SHP77 treated with DMSO at 0.1 percent for 48 hours (cell line): ENCODE results near the gene OR2Z1.

Experiments used
- DNase-seq: peaks from one replicate; lab custom pipeline; 2025; lab: John Stamatoyannopoulos, UW

The OR2Z1 gene, protein sequence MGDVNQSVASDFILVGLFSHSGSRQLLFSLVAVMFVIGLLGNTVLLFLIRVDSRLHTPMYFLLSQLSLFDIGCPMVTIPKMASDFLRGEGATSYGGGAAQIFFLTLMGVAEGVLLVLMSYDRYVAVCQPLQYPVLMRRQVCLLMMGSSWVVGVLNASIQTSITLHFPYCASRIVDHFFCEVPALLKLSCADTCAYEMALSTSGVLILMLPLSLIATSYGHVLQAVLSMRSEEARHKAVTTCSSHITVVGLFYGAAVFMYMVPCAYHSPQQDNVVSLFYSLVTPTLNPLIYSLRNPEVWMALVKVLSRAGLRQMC

GRCh38 chr19:8721334-8721733, at the start of gene OR2Z1:
Gene OR2Z1 (plus strand): TSS chr19:8721634. CDS start chr19:8731029, 9,395 bp downstream.
- no peak for DNase-seq

DNA sequence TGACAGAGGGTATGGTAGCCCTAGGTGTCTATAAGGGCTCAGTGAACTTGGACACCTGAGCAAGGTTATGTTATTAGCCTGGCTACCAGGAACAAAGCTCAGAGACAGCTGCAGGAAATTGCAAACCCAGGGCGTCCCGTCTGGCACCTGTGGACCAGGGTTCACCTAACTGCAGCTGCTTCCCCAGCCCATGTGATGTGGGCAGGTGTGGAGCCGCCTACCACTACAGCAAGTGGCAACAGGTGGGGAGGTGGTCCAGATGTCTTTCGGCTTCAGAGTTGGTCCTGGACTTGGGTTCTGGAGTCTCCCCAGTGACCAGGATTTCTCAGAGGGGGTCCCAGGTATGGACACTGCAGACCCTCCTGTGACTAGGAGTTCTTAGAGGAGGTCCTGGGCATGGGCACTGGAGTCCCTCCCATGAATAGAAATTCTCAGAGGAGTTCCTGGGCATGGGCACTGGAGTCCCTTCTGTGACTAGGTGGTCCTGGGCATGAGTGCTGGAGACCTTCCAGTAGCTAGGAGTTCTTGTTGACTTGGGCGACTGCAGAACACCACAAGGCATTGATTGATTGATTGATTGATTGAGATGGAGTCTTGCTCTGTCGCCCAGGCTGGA, 48.0 kb upstream of the OR2Z1 start:
- DNase-seq: no peak

DNA sequence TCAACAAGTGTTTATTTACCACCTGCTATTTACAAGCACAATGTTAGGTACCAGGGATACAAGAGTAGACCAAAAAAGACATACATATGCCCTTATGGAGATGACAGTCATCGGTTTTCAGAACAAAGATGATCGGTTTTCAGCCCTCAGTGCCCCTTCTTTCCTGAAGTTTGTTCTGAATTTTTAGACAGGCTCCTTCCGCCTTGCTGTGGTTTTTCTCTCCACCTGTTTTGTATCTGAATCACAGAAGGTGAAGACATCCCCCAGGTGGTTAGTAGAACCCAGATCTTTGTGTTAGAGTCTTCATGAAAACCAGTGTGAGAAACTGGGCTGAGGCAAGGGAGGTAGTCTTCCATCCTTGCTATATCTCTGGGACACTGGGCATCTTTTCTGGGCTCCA, 46.4 kb upstream of the OR2Z1 start:
- no peak for DNase-seq

GRCh38 chr19:8678244-8678807, 43.1 kb upstream of the OR2Z1 start:
- DNase-seq: no peak

DNA sequence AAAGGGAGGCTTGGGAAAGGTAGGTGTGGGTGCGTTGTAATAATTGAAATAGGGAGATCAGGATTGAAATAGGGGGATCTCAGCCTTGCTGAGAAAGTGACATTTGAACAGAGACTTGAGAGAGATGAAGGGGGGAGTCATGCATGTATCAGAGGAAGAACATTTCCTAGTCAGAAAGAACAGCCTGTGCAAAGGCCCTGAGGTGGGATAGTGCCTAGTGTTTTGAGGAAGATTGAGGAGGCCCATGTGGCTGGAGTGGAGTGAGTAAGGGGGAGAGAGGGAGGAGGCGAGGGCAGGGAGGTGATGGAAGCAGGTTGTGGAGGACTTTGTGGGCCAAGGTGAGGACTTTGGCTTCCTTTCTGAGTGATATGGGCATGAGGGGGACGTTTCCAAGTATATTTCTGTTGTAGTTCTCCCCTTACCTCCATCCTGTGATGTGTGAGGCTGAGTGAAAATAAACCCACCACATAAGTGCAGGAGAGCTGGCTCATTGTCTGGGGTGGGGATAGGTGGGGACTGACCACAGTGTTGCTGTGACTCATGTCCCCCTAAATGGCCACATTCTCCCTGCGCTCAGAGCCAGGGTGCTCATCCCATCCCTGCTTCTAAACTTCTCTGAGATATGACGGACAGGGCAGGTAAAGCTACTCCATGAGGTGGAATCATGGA, 40.6 kb upstream of the OR2Z1 start:
- DNase-seq: no peak

- DNase-seq: no peak
These were observed 39.9 kb upstream of the OR2Z1 start for GRCh38 chr19:8681345-8682029.

DNA sequence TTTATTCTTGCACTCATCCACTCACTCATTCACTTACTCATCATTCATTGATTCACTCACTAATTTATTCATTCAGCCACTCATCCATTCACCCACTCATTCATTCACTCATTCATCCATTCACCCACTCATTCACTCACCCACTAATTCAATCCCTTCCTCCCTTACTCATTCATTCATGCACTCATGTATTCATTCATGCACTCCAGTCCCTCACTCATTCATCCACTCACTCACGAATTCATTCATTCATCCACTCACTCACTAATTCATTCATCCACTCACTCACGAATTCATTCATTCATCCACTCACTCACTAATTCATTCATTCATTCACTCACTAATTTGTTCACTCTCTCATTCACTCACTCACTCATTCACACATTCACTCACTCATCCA, 39.0 kb upstream of the OR2Z1 start:
- no peak for DNase-seq

DNA sequence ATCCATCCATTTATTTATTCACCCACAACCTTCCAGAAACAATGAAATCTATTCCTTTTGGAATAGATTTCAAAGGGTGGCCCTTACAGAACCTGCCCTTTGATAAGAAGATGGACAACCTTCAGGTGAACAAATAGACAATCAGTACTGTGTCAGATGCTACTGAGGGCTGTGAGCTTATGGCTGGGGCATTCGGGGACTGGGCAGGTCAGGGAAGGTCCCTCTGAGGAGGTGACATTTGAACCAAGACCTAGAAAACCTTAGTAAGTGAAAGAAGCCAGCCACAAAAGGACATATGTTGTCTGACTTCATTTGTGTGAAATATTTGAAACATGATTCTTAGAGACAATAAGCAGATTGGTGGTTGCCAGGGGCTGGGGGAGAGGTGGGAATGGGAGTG, 38.5 kb upstream of the OR2Z1 start:
- no peak for DNase-seq

DNA sequence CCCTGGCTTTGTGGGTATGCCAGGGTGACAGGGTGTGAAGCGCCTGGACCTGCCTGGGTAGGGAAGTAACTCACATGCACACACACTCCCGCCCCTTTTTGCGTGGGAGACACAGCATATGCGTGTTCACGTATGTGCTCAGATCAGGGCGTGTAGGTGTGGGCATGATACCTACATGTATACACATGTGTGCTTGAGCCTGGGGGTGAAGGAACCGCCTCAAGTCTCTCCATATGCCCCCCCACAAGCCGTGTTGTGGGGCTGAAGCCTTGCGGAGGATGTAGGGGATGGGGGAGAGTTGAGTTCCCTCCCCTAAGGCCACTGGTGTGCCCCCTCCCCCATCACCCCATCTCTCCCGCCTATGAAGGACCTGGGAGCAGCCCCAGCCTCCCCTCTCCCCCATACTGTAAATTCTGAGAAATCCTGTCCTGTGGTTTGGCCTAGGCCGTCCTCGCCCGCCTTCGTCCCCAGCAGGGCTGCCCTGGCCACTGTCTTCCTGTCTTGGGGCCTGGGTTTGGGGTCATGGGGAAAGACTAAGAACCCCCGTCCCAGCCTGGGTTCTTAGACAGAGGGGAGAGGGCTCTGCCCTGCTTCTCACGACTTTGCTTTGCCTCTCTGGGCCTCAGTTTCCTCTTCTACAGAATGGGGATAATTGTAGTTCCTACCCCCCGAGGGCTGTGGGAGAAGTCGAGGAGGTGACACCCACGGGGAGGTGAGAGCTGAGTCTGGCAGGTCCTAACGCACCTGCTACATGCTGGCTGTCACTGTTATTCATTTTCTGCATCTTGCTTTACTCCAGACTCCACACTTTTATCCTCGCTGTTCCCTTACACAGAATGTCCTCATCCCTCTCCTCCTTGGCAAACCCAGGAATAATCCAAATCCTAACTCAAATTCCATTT, 37.2 kb upstream of the OR2Z1 start:
- DNase-seq: no peak

DNA sequence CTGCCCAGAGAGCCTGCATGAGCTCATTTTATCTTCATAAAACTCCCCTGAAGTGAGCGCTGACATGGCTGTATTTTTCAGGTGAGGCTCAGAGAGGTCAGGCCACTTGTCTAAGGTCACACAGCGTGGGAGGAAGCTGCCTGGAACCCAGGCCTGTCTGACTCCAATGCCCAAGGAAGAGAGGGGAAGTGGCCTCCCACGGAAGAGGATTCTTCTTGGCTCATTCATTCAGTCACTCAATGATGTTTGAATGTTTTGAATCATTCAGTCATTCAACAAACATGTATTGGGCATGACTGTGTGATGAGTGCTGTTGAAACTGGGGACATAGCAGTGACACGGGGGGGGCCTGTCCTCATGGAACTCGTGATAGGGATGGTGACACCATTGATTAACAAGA, 34.9 kb upstream of the OR2Z1 start:
- DNase-seq: no peak

GRCh38 chr19:8688930-8689329, 32.5 kb upstream of the OR2Z1 start:
- DNase-seq: peak; percentile 95

- no peak for DNase-seq
These were observed 30.5 kb upstream of the OR2Z1 start for GRCh38 chr19:8690753-8691539.

DNA sequence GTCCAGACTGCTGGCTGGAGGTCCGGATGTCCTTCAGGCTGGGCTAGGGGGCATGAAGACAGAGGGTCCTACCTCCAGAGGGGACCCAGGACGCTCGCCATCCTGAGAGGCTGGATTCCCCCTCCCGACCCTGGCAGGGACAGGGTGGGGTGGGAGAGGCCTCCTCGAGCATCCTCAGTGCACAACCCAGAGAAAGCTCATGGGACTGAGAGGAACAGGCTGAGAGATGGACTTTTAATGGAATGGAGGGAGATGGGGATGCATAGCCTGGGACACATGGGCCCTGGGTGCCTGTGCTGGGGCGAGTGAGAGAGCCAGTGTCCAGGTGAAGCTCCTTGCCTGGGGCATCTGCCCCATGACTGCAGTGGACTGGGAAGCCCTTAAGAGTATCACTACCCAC, 25.9 kb upstream of the OR2Z1 start:
- DNase-seq: no peak

DNA sequence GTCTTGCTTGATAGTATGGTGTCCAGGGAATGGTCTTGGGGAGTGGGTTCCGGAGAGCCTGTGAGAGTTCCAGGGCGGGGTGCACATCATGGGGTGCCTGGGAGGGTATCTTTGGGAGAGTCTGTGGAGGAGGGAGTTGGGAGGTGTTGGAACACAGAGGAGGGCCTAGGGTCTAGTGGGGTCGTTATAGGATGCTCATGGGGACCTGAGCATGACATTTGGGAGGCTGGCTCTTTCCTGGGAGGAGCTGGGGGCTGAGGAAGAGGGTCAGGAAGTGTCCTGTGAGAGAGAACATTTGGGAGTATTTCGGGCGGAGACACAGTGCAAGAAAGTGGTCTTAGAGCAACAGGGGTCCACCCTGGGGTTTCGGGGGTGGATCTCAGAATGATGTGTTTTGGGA, 25.5 kb upstream of the OR2Z1 start:
- no peak for DNase-seq

- DNase-seq: no peak
These were observed 24.4 kb upstream of the OR2Z1 start for GRCh38 chr19:8696993-8697392.

DNA sequence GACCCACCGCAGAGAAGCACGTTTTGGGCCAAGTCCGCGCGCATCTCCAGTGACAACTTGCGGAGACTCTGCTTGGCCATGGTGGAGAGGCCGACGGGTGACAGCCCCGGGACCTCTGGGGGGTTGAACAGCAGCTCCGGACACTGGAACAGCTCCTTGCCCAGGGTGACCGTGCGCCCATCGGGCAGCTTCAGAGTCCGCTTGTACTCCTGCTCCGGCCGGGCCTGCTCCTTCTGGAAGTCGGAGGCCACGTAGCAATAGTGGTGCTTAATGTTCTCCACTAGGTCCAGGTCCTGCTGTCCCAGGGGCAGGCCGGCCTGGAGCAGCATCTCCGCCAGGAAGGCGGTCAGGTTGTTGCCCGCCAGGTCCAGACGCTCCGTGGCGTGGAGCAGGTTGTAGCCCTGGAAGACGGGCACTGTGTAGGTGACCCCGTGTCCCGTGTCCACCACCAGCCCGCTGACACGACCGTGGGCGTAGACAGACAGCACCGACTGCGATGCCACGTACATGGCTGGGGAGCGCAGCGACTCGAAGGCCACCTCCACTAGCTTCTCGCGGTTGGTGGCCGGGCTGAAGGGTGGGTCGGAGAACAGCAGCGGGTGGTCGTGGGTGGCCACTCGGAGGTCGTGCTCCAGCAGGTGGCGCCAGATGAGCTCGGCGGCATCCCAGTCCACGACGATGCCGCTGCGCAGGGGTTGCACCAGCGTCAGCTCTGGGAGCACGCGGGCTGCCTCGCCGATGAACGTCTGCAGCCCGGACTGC, 23.6 kb upstream of the OR2Z1 start:
- no peak for DNase-seq

- no peak for DNase-seq
These were observed 22.9 kb upstream of the OR2Z1 start, which contains the start of gene ACTL9 for GRCh38 chr19:8698433-8699063. Gene ACTL9 (minus strand): TSS chr19:8698795. CDS start chr19:8698701, 94 bp downstream.

- DNase-seq: no peak
These were observed 21.5 kb upstream of the OR2Z1 start for GRCh38 chr19:8699908-8700307.

GRCh38 chr19:8700956-8701355, 20.5 kb upstream of the OR2Z1 start:
- DNase-seq: no peak
